GM12878 (cell line): ENCODE measurements around the gene YKT6.

ENCODE experiments used
- BRCA1 ChIP-seq: IDR thresholded peaks from 2 replicates; pipeline ENCODE4 v1.6.1; 2011; ENCODE audit warnings: low read depth, low read length, improper control_type of control experiment
- CBX5 ChIP-seq: sonication (generic); IDR thresholded peaks from 2 replicates; pipeline ENCODE4 v1.6.1; 2016; ENCODE audit warnings: low read depth, moderate library complexity, mild to moderate bottlenecking, inconsistent platforms
- EZH2 ChIP-seq: IDR thresholded peaks from 2 replicates; pipeline ENCODE4 v1.6.1; 2012; ENCODE audit warnings: low read depth, mild to moderate bottlenecking, control low read depth, inconsistent platforms, low read length, borderline replicate concordance; ENCODE audit not compliant: control insufficient read depth
- MAX ChIP-seq: IDR thresholded peaks from 2 replicates; pipeline ENCODE4 v1.6.1; 2012; ENCODE audit warnings: low read depth, low read length, improper control_type of control experiment
- PAX8 ChIP-seq: fragments of 450-650 bp; IDR thresholded peaks from 2 replicates; pipeline ENCODE4 v1.6.1; 2017; ENCODE audit warnings: mild to moderate bottlenecking, moderate library complexity
- RB1 ChIP-seq: fragments of 450-650 bp; formaldehyde crosslinking; IDR thresholded peaks from 2 replicates; pipeline ENCODE4 v1.6.1; 2017; ENCODE audit warnings: mild to moderate bottlenecking, borderline replicate concordance
- REST ChIP-seq: IDR thresholded peaks from 2 replicates; pipeline ENCODE4 v1.6.1; 2012; ENCODE audit warnings: mild to moderate bottlenecking, low read depth, low read length
- SMAD1 ChIP-seq: fragments of 450-650 bp; IDR thresholded peaks from 2 replicates; pipeline ENCODE4 v1.6.1; 2018; ENCODE audit warnings: mild to moderate bottlenecking, low read depth; ENCODE audit not compliant: partially characterized antibody
- SRF ChIP-seq, 2 experiments: IDR thresholded peaks; 2 replicates each; pipeline ENCODE4 v1.6.1; 2011; ENCODE audit warnings: low read depth in 2 of 2, low read length in 2 of 2, mild to moderate bottlenecking in 1 of 2, moderate library complexity in 1 of 2
- TARDBP ChIP-seq: IDR thresholded peaks from 2 replicates; pipeline ENCODE4 v1.6.1; 2016; ENCODE audit warnings: borderline replicate concordance
- YY1 ChIP-seq: IDR thresholded peaks from 2 replicates; pipeline ENCODE4 v1.6.1; 2011; ENCODE audit warnings: low read depth, mild to moderate bottlenecking, low read length
- TF ChIP-seq, protein P1 (sequence below), 3 experiments: IDR thresholded peaks in 2 of 3; conservative IDR thresholded peaks in 1 of 3; 2 replicates each; pipeline ENCODE4 v1.5.1; 2011; ENCODE audit warnings: low read depth in 3 of 3, low read length in 3 of 3, mild to moderate bottlenecking in 3 of 3, control low read depth in 2 of 3, moderate library complexity in 2 of 3, inconsistent platforms in 1 of 3, mixed read lengths in 1 of 3; ENCODE audit not compliant: control insufficient read depth in 2 of 3, insufficient read depth in 1 of 3; ENCODE audit errors: extremely low read depth in 1 of 3
- TF ChIP-seq, protein P2 (sequence below): fragments of 450-650 bp; formaldehyde crosslinking; IDR thresholded peaks from 2 replicates; pipeline ENCODE4 v1.4.0; 2020; ENCODE audit warnings: mild to moderate bottlenecking, moderate library complexity

DNA sequence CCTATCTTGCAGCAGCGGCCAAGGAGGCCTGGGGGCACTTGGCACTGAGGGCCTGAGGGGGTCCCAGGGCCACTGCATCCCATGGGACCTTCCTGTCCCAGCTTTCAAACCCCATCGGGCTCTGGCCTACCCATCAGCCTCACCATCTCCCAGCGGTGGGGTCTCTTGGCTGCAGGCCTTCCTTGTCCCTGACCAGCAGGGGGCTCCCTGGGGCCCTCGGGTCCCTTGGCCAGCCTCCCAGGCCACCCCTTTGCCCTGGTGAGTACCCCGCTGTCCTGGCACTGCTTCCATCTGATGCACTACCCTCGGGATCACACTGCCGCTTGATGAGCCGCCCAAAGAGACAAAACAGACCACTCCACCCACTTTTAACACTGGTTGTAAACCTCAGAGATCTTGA is 43.5 kb downstream of the YKT6 start:
- TF ChIP-seq, protein P1, sequence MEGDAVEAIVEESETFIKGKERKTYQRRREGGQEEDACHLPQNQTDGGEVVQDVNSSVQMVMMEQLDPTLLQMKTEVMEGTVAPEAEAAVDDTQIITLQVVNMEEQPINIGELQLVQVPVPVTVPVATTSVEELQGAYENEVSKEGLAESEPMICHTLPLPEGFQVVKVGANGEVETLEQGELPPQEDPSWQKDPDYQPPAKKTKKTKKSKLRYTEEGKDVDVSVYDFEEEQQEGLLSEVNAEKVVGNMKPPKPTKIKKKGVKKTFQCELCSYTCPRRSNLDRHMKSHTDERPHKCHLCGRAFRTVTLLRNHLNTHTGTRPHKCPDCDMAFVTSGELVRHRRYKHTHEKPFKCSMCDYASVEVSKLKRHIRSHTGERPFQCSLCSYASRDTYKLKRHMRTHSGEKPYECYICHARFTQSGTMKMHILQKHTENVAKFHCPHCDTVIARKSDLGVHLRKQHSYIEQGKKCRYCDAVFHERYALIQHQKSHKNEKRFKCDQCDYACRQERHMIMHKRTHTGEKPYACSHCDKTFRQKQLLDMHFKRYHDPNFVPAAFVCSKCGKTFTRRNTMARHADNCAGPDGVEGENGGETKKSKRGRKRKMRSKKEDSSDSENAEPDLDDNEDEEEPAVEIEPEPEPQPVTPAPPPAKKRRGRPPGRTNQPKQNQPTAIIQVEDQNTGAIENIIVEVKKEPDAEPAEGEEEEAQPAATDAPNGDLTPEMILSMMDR (IDR thresholded peaks at IDR 0.05 in 2 of 3, conservative IDR thresholded peaks at IDR 0.05 in 1 of 3; ENCODE audit: control insufficient read depth in 2 of 3, extremely low read depth in 1 of 3, insufficient read depth in 1 of 3, low read depth in 3 of 3, low read length in 3 of 3), result peak; percentile 49 to 67 (median 52)
- TF ChIP-seq, protein P2, sequence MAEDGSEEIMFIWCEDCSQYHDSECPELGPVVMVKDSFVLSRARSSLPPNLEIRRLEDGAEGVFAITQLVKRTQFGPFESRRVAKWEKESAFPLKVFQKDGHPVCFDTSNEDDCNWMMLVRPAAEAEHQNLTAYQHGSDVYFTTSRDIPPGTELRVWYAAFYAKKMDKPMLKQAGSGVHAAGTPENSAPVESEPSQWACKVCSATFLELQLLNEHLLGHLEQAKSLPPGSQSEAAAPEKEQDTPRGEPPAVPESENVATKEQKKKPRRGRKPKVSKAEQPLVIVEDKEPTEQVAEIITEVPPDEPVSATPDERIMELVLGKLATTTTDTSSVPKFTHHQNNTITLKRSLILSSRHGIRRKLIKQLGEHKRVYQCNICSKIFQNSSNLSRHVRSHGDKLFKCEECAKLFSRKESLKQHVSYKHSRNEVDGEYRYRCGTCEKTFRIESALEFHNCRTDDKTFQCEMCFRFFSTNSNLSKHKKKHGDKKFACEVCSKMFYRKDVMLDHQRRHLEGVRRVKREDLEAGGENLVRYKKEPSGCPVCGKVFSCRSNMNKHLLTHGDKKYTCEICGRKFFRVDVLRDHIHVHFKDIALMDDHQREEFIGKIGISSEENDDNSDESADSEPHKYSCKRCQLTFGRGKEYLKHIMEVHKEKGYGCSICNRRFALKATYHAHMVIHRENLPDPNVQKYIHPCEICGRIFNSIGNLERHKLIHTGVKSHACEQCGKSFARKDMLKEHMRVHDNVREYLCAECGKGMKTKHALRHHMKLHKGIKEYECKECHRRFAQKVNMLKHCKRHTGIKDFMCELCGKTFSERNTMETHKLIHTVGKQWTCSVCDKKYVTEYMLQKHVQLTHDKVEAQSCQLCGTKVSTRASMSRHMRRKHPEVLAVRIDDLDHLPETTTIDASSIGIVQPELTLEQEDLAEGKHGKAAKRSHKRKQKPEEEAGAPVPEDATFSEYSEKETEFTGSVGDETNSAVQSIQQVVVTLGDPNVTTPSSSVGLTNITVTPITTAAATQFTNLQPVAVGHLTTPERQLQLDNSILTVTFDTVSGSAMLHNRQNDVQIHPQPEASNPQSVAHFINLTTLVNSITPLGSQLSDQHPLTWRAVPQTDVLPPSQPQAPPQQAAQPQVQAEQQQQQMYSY, result no peak
- TF ChIP-seq TARDBP (no peak), YY1 (0 out of 2 replicates have a peak, but pooled peaks have one; percentile 14), REST (no peak), SMAD1 (no peak), BRCA1 (no peak), CBX5 (no peak), PAX8 (no peak), RB1 (no peak), MAX (no peak), SRF (IDR thresholded peaks at IDR 0.05; ENCODE audit: low read depth in 2 of 2, low read length in 2 of 2) (no peak), EZH2 (no peak)
